Kidney tubule cell (primary cell): Measurements from ENCODE around the gene ACSL6.
"Not testable (repeated sequence)": the region's sequence is repeated elsewhere in the genome, so short reads cannot be mapped to it uniquely, and the experiment has no call there.

Experiments
- DNase-seq: peaks from one replicate; pipeline ENCODE4 v3.0.0-alpha.2; 2018; ENCODE audit warnings: low spot score

The ACSL6 gene

GRCh38 chr5:131942016-131942415 lies 69.4 kb downstream of the ACSL6 start:
- no peak for DNase-seq

- no peak for DNase-seq
Measured at GRCh38 chr5:131939690-131940345, 71.6 kb downstream of the ACSL6 start.

GRCh38 chr5:131932235-131932634 lies 79.2 kb downstream of the ACSL6 start:
- DNase-seq = no peak

- no peak for DNase-seq
Measured at GRCh38 chr5:131928957-131929356, 82.5 kb downstream of the ACSL6 start.

GRCh38 chr5:131926168-131926567 lies 85.3 kb downstream of the ACSL6 start:
- no peak for DNase-seq

- DNase-seq = no peak
Measured at GRCh38 chr5:131916481-131916880, 95.0 kb downstream of the ACSL6 start.

- no peak for DNase-seq
Measured at GRCh38 chr5:131914472-131914871, 97.0 kb downstream of the ACSL6 start.

GRCh38 chr5:131913603-131914002 lies 97.9 kb downstream of the ACSL6 start:
- no peak for DNase-seq

- no peak for DNase-seq
Measured at GRCh38 chr5:131906668-131907067, 104.8 kb downstream of the ACSL6 start.

- DNase-seq = not testable (repeated sequence)
Measured at GRCh38 chr5:131902266-131902665, 109.2 kb downstream of the ACSL6 start.
